Adrenal gland (tissue), 5 donors: Measurements from ENCODE around the gene TMPRSS11E.

Experiments used
- CTCF ChIP-seq, 6 experiments: fragments of 450-650 bp in 4 of 6; fragments of 200-600 bp in 2 of 6; sonication (generic) in 1 of 6; IDR thresholded peaks; 1 replicate in 5 of 6; 2 replicates in 1 of 6; pipeline versions ENCODE4 v1.5.1 to v1.8.0; 2016 to 2021; ENCODE audit warnings: antibody characterized with exemption in 6 of 6, mild to moderate bottlenecking in 2 of 6, moderate library complexity in 1 of 6
- POLR2A ChIP-seq, 2 donors: fragments of 450-650 bp; IDR thresholded peaks; one replicate each; pipeline ENCODE4 v1.6.1; 2017; ENCODE audit warnings: antibody characterized with exemption in 2 of 2, mild to moderate bottlenecking in 2 of 2, moderate library complexity in 1 of 2
- donor health status: DM: no; HTN: no; CAD: no.

GRCh38 chr4:68494688-68495087, 47.4 kb downstream of the TMPRSS11E start:
- no peak for TF ChIP-seq CTCF (IDR thresholded peaks at IDR 0.05)
- TF ChIP-seq POLR2A (IDR thresholded peaks at IDR 0.05) = no peak
